ENCODE data around the gene MEGF8. TPM values are rescaled to one million over a fixed set of nuclear protein-coding genes. Genes with fewer than 3 reads are reported as not detected.

MEGF8 gene
- total and polyA plus RNA-seq, 10 of the 15 experiments (the other 5 are each of a cell fraction or from before 2014, with no cell fraction given): 0.43 to 12.8 (median 2.7) TPM

DNA sequence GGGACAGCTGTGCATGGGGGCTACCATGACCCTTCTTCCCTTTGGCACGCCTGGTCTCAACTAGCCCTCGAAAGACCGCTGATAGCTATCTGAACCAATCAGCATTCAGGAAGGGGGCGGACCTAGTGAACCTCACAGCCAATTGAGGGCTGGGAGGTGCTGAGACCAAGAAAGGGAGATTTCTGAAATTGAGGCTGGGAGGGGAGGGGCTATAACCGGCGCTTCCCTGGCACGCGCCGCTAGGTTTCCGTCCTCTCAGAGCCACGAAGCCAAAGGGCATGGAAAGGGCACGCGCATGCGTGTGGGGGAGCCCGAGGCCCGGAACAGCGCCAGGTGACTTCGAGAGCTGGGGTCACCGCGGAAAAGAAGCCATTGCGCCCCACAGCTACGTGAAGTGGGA lies 18.8 kb upstream of the MEGF8 start:
- intact Hi-C loops (cut with micrococcal nuclease; ENCODE audit: unreplicated experiment): no loop called here
- SMC1A ChIA-PET (ENCODE audit: uncharacterized antibody, unreplicated experiment): interaction anchor here (0.6 to 0.7 kb wide), 2 partner anchors 13 to 1906 kb away, joined by 3 to 4 read pairs; no protein-coding TSS in a partner anchor
- no peaks in the 10 kb centered on the region for H3K9me3 ChIP-seq (replicated peaks; ENCODE audit: control insufficient read depth, insufficient read depth, low read length)
- TF ChIP-seq, protein P1, sequence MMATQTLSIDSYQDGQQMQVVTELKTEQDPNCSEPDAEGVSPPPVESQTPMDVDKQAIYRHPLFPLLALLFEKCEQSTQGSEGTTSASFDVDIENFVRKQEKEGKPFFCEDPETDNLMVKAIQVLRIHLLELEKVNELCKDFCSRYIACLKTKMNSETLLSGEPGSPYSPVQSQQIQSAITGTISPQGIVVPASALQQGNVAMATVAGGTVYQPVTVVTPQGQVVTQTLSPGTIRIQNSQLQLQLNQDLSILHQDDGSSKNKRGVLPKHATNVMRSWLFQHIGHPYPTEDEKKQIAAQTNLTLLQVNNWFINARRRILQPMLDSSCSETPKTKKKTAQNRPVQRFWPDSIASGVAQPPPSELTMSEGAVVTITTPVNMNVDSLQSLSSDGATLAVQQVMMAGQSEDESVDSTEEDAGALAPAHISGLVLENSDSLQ (IDR thresholded peaks at IDR 0.05): no peak
- TF ChIP-seq IRF4 (IDR thresholded peaks at IDR 0.05; ENCODE audit: low read depth, low read length): no peak
- TF ChIP-seq RELA (IDR thresholded peaks at IDR 0.05; ENCODE audit: borderline replicate concordance, partially characterized antibody): no peak
- TF ChIP-seq, protein P2, sequence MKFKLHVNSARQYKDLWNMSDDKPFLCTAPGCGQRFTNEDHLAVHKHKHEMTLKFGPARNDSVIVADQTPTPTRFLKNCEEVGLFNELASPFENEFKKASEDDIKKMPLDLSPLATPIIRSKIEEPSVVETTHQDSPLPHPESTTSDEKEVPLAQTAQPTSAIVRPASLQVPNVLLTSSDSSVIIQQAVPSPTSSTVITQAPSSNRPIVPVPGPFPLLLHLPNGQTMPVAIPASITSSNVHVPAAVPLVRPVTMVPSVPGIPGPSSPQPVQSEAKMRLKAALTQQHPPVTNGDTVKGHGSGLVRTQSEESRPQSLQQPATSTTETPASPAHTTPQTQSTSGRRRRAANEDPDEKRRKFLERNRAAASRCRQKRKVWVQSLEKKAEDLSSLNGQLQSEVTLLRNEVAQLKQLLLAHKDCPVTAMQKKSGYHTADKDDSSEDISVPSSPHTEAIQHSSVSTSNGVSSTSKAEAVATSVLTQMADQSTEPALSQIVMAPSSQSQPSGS (IDR thresholded peaks at IDR 0.05; ENCODE audit: low read length): no peak
- no peak for TF ChIP-seq RAD51 (IDR thresholded peaks at IDR 0.05)
- TF ChIP-seq SMC3 (IDR thresholded peaks at IDR 0.05; ENCODE audit: borderline replicate concordance, low read length): no peak
- TF ChIP-seq NFYA (IDR thresholded peaks at IDR 0.05; ENCODE audit: borderline replicate concordance, low read depth, low read length): no peak
- no peak for TF ChIP-seq SRF (IDR thresholded peaks at IDR 0.05; ENCODE audit: low read depth in 2 of 2, low read length in 2 of 2)
- TF ChIP-seq POLR2A (IDR thresholded peaks at IDR 0.05; ENCODE audit: low read depth, low read length): no peak
- TF ChIP-seq, protein P3, sequence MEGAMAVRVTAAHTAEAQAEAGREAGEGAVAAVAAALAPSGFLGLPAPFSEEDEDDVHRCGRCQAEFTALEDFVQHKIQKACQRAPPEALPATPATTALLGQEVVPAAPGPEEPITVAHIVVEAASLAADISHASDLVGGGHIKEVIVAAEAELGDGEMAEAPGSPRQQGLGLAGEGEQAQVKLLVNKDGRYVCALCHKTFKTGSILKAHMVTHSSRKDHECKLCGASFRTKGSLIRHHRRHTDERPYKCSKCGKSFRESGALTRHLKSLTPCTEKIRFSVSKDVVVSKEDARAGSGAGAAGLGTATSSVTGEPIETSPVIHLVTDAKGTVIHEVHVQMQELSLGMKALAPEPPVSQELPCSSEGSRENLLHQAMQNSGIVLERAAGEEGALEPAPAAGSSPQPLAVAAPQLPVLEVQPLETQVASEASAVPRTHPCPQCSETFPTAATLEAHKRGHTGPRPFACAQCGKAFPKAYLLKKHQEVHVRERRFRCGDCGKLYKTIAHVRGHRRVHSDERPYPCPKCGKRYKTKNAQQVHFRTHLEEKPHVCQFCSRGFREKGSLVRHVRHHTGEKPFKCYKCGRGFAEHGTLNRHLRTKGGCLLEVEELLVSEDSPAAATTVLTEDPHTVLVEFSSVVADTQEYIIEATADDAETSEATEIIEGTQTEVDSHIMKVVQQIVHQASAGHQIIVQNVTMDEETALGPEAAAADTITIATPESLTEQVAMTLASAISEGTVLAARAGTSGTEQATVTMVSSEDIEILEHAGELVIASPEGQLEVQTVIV (IDR thresholded peaks at IDR 0.05; ENCODE audit: borderline replicate concordance, partially characterized antibody): no peak
- TF ChIP-seq, protein P4, sequence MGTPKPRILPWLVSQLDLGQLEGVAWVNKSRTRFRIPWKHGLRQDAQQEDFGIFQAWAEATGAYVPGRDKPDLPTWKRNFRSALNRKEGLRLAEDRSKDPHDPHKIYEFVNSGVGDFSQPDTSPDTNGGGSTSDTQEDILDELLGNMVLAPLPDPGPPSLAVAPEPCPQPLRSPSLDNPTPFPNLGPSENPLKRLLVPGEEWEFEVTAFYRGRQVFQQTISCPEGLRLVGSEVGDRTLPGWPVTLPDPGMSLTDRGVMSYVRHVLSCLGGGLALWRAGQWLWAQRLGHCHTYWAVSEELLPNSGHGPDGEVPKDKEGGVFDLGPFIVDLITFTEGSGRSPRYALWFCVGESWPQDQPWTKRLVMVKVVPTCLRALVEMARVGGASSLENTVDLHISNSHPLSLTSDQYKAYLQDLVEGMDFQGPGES (IDR thresholded peaks at IDR 0.05): no peak
- TF ChIP-seq, protein P5, sequence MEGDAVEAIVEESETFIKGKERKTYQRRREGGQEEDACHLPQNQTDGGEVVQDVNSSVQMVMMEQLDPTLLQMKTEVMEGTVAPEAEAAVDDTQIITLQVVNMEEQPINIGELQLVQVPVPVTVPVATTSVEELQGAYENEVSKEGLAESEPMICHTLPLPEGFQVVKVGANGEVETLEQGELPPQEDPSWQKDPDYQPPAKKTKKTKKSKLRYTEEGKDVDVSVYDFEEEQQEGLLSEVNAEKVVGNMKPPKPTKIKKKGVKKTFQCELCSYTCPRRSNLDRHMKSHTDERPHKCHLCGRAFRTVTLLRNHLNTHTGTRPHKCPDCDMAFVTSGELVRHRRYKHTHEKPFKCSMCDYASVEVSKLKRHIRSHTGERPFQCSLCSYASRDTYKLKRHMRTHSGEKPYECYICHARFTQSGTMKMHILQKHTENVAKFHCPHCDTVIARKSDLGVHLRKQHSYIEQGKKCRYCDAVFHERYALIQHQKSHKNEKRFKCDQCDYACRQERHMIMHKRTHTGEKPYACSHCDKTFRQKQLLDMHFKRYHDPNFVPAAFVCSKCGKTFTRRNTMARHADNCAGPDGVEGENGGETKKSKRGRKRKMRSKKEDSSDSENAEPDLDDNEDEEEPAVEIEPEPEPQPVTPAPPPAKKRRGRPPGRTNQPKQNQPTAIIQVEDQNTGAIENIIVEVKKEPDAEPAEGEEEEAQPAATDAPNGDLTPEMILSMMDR (IDR thresholded peaks at IDR 0.05 in 2 of 3, conservative IDR thresholded peaks at IDR 0.05 in 1 of 3; ENCODE audit: control insufficient read depth in 2 of 3, extremely low read depth in 1 of 3, insufficient read depth in 1 of 3, low read depth in 3 of 3, low read length in 3 of 3): no peak
- TF ChIP-seq, protein P6, sequence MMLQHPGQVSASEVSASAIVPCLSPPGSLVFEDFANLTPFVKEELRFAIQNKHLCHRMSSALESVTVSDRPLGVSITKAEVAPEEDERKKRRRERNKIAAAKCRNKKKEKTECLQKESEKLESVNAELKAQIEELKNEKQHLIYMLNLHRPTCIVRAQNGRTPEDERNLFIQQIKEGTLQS (IDR thresholded peaks at IDR 0.05; ENCODE audit: borderline replicate concordance, extremely low read depth, low read depth, low read length): no peak
- no peak for TF ChIP-seq ZBED1 (IDR thresholded peaks at IDR 0.05; ENCODE audit: borderline replicate concordance)
- TF ChIP-seq, protein P7, sequence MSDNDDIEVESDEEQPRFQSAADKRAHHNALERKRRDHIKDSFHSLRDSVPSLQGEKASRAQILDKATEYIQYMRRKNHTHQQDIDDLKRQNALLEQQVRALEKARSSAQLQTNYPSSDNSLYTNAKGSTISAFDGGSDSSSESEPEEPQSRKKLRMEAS (IDR thresholded peaks at IDR 0.05; ENCODE audit: low read depth, low read length): no peak
- TF ChIP-seq BCL11A (IDR thresholded peaks at IDR 0.05; ENCODE audit: low read depth, low read length): no peak
- no peak for TF ChIP-seq RBBP5 (conservative IDR thresholded peaks at IDR 0.05)
- H3K27me3 ChIP-seq (replicated peaks in 1 of 2; ENCODE audit: control insufficient read depth in 2 of 2, insufficient read depth in 2 of 2, low read length in 1 of 2): no peaks in the 10 kb centered on the region
- no peak overlapping the region for H2AFZ ChIP-seq (ENCODE audit: control insufficient read depth, low read depth, low read length)
- RAD21 ChIA-PET (ENCODE audit: unreplicated experiment): no interaction called here
- H3K27ac ChIP-seq (ENCODE audit: control insufficient read depth, insufficient read depth): no peak overlapping the region
- DNase-seq (ENCODE audit: low read depth, low spot score) (no peak), FAIRE-seq (no peak), ATAC-seq (no peak)
- no peak overlapping the region for H3K4me2 ChIP-seq (ENCODE audit: control insufficient read depth, insufficient read depth)
- H4K20me1 ChIP-seq (ENCODE audit: control insufficient read depth, insufficient read depth): no peaks in the 10 kb centered on the region
- H3K9ac ChIP-seq (ENCODE audit: control insufficient read depth, insufficient read depth, low read length): no peak overlapping the region
- no peak overlapping the region for H3K4me3 ChIP-seq
- in situ Hi-C loops (cut with MboI): no loop called here
- H3K79me2 ChIP-seq (ENCODE audit: control insufficient read depth, insufficient read depth, low read length): no peaks in the 10 kb centered on the region; the same call in 1 of the 2 replicates
- POLR2A ChIA-PET: no interaction called here
- peaks cover 7% of the 10 kb centered on the region for H3K4me1 ChIP-seq (ENCODE audit: control insufficient read depth, insufficient read depth, low read length)
- no TSS peak for BruUV-seq (replicated peaks)
- WGBS (ENCODE audit: insufficient coverage, insufficient replicate concordance, low lambda C conversion rate, missing lambda C conversion rate): 93% methylated on average over 21 of the region's 22 CpGs
- H3K36me3 ChIP-seq (ENCODE audit: control insufficient read depth in 2 of 2, insufficient read depth in 2 of 2, low read length in 1 of 2): no peaks in the 10 kb centered on the region
- CTCF ChIA-PET: interaction anchor here (2.3 kb wide), 1 partner anchor 11 kb away, joined by 6 read pairs; no protein-coding TSS in a partner anchor

Data from GM12878 (cell line).